ENCODE data around the gene CDC42EP5. TPM values are rescaled to one million over a fixed set of nuclear protein-coding genes. Genes with fewer than 3 reads are reported as not detected.

CDC42EP5 gene
- total RNA-seq, 3 donors from 2014 or later (not counting 1 experiment from before 2014, with no cell fraction given), result not detected

GRCh38 chr19:54456423-54457373, 16.4 kb downstream of the CDC42EP5 start:
- ATAC-seq, result peak in 1 of 3 donors; percentile 8
- WGBS (ENCODE audit: insufficient coverage), result 95% methylated on average over 51 of the region's 51 CpGs
- Mint-ChIP-seq H3K36me3 (no peaks in the 10 kb centered on the region), H3K4me1 (peaks cover 28 to 41% of the 10 kb centered on the region in 2 donors), H3K27me3 (ENCODE audit: low read depth in 2 of 2) (no peaks in the 10 kb centered on the region), H3K9me3 (no peaks in the 10 kb centered on the region), H3K4me3 (no peak overlapping the region), H3K27ac (no peak overlapping the region)
- H3K4me1 ChIP-seq (ENCODE audit: control insufficient read depth, insufficient read depth, low read length), result peaks cover 5% of the 10 kb centered on the region
- intact Hi-C loops (cut with micrococcal nuclease), result no loop called here
- DNase-seq, result no peak
- no peak overlapping the region for H3K27ac ChIP-seq (ENCODE audit: low read length)
- no peak for TF ChIP-seq CTCF (IDR thresholded peaks at IDR 0.05)
- H3K9me3 ChIP-seq (ENCODE audit: control insufficient read depth, insufficient read depth, low read length), result no peaks in the 10 kb centered on the region
- no peak overlapping the region for H3K4me3 ChIP-seq (ENCODE audit: low read length)
- peaks cover 93% of the 10 kb centered on the region for H3K36me3 ChIP-seq (ENCODE audit: control insufficient read depth, insufficient read depth, low read length)
- H3K27me3 ChIP-seq (ENCODE audit: control insufficient read depth, insufficient read depth, low read length), result no peaks in the 10 kb centered on the region

GRCh38 chr19:54455786-54456422, 17.2 kb downstream of the CDC42EP5 start:
- no peak for TF ChIP-seq CTCF (IDR thresholded peaks at IDR 0.05)

GRCh38 chr19:54454781-54455675, 18.1 kb downstream of the CDC42EP5 start:
- Histone ChIP-seq H3K4me1 (ENCODE audit: control insufficient read depth, insufficient read depth, low read length) (peaks cover 20% of the 10 kb centered on the region), H3K9me3 (ENCODE audit: control insufficient read depth, insufficient read depth, low read length) (no peaks in the 10 kb centered on the region), H3K27ac (ENCODE audit: low read length) (no peak overlapping the region), H3K27me3 (ENCODE audit: control insufficient read depth, insufficient read depth, low read length) (no peaks in the 10 kb centered on the region), H3K4me3 (ENCODE audit: low read length) (no peak overlapping the region), H3K36me3 (ENCODE audit: control insufficient read depth, insufficient read depth, low read length) (peaks cover 86% of the 10 kb centered on the region)
- H3K36me3 Mint-ChIP-seq, result no peaks in the 10 kb centered on the region
- intact Hi-C loops (cut with micrococcal nuclease), result no loop called here
- H3K9me3 Mint-ChIP-seq, result no peaks in the 10 kb centered on the region
- no peaks in the 10 kb centered on the region for H3K27me3 Mint-ChIP-seq (ENCODE audit: low read depth in 2 of 2)
- ATAC-seq (no peak), DNase-seq (no peak)
- no peak overlapping the region for H3K27ac Mint-ChIP-seq
- H3K4me3 Mint-ChIP-seq, result no peak overlapping the region
- WGBS (ENCODE audit: insufficient coverage), result 96% methylated on average over 33 of the region's 33 CpGs
- H3K4me1 Mint-ChIP-seq, result peaks cover 40 to 49% of the 10 kb centered on the region in 2 donors
- no peak for TF ChIP-seq CTCF (IDR thresholded peaks at IDR 0.05)

More at GRCh38 chr19:54455786-54456422, 17.2 kb downstream of the CDC42EP5 start:
- H3K4me3 Mint-ChIP-seq, result no peak overlapping the region
- no peak overlapping the region for H3K4me3 ChIP-seq (ENCODE audit: low read length)
- no peak overlapping the region for H3K27ac Mint-ChIP-seq
- no peaks in the 10 kb centered on the region for H3K9me3 Mint-ChIP-seq
- WGBS (ENCODE audit: insufficient coverage), result 96% methylated on average over 37 of the region's 40 CpGs
- H3K4me1 Mint-ChIP-seq, result peaks cover 31 to 44% of the 10 kb centered on the region in 2 donors
- H3K36me3 Mint-ChIP-seq, result no peaks in the 10 kb centered on the region
- DNase-seq (no peak), ATAC-seq (peak in 1 of 3 donors; percentile 9)
- peaks cover 92% of the 10 kb centered on the region for H3K36me3 ChIP-seq (ENCODE audit: control insufficient read depth, insufficient read depth, low read length)
- intact Hi-C loops (cut with micrococcal nuclease), result no loop called here
- H3K4me1 ChIP-seq (ENCODE audit: control insufficient read depth, insufficient read depth, low read length), result peaks cover 11% of the 10 kb centered on the region
- H3K9me3 ChIP-seq (ENCODE audit: control insufficient read depth, insufficient read depth, low read length), result no peaks in the 10 kb centered on the region
- H3K27me3 Mint-ChIP-seq (ENCODE audit: low read depth in 2 of 2), result no peaks in the 10 kb centered on the region
- H3K27ac ChIP-seq (ENCODE audit: low read length), result no peak overlapping the region
- no peaks in the 10 kb centered on the region for H3K27me3 ChIP-seq (ENCODE audit: control insufficient read depth, insufficient read depth, low read length)
